Heart right ventricle (tissue), 16 donors: Measurements from ENCODE around the gene POP4. TPM values are rescaled to one million over a fixed set of nuclear protein-coding genes. Genes with fewer than 3 reads are reported as not detected.

ENCODE experiments used
- ATAC-seq, 8 donors: fragments of 200-7000 bp; cut with Tn5 transposase; one replicate each; pipeline ENCODE4 v1.9.1; 2020; ENCODE audit warnings: mild to moderate bottlenecking in 8 of 8, moderate library complexity in 8 of 8, moderate number of reproducible peaks in 1 of 8
- DNase-seq, 2 donors: peaks; one replicate each; pipeline ENCODE4 v3.0.0-alpha.2; 2020
- H3K27ac ChIP-seq, 10 donors: fragments of 200-600 bp; sonication (generic) in 2 of 10; one replicate each; pipeline versions ENCODE4 v1.5.0 to v1.8.0; 2020 to 2022; ENCODE audit warnings: mild to moderate bottlenecking in 3 of 10
- H3K27me3 ChIP-seq, 7 donors: fragments of 200-600 bp; one replicate each; pipeline ENCODE4 v1.8.0; 2021 to 2022; ENCODE audit warnings: mild to moderate bottlenecking in 2 of 7
- H3K36me3 ChIP-seq, 9 donors: fragments of 200-600 bp; sonication (generic) in 1 of 9; one replicate each; pipeline versions ENCODE4 v1.5.0 to v1.8.0; 2020 to 2022; ENCODE audit warnings: mild to moderate bottlenecking in 2 of 9
- H3K4me1 ChIP-seq, 9 donors: fragments of 200-600 bp; sonication (generic) in 1 of 9; one replicate each; pipeline versions ENCODE4 v1.5.0 to v1.8.0; 2020 to 2022; ENCODE audit warnings: mild to moderate bottlenecking in 4 of 9
- H3K4me3 ChIP-seq, 10 donors: fragments of 200-600 bp; sonication (generic) in 2 of 10; one replicate each; pipeline versions ENCODE4 v1.5.0 to v1.8.0; 2020 to 2022; ENCODE audit warnings: mild to moderate bottlenecking in 7 of 10, moderate library complexity in 2 of 10
- H3K9me3 ChIP-seq, 11 donors: fragments of 200-600 bp in 10 of 11; sonication (generic) in 2 of 11; one replicate each; pipeline versions ENCODE4 v1.5.0 to v1.8.0; 2013 to 2022; ENCODE audit warnings: mild to moderate bottlenecking in 2 of 11, control low read depth in 1 of 11, moderate library complexity in 1 of 11
- CTCF ChIP-seq, 9 donors: fragments of 200-600 bp; sonication (generic) in 2 of 9; IDR thresholded peaks; one replicate each; pipeline versions ENCODE4 v1.5.0 to v1.8.0; 2021 to 2022; ENCODE audit warnings: antibody characterized with exemption in 9 of 9, mild to moderate bottlenecking in 5 of 9, moderate library complexity in 1 of 9
- WGBS, 2 donors: extraction: QIAGEN DNeasy Blood & Tissue Kit; methylation state at CpG; one replicate each; pipeline ENCODE4 v1.1.7; 2013; ENCODE audit warnings: inconsistent platforms in 1 of 2; 5-methylcytosine and 5-hydroxymethylcytosine counted together
- intact Hi-C, 10 donors: fragments of 100-400 bp; cut with DNase I; formaldehyde crosslinking; loops; one replicate each; pipeline versions ENCODE4 v1.11.1 to v1.14.2; 2022
- polyA plus RNA-seq, 2 donors: library from polyadenylated mRNA; stranded (reverse); fragments of 200-250 nt; gene quantifications; one replicate each; pipeline ENCODE4 v1.2.3, GENCODE V29; 2013
- total RNA-seq, 10 donors: library from RNA; stranded (reverse); fragmentation: NEBNext Ultra II Directional in 3 of 10; extraction: Animal tissue kit (Norgen Biotek cat#: 25700) in 3 of 10; gene quantifications; one replicate each; pipeline versions ENCODE4 v1.2.1 to v1.2.4, GENCODE V29; 2021 to 2023
- donor health status: Arrhythmogenic right ventricular cardiomyopathy.
- donor health status: ischemic (EF 13 %, LVEDD 7.1; RV severe dilation, severe dysfunction).
- donor health status: healthy with polysubstance abuse.
- donor health status: DM: no; HTN: yes; CAD: no.
- donor health status: DM: no; HTN: no; CAD: no.
- donor health status: ischemic (EF 25% LVEDD 6.9; RV normal size, moderate dysfunction).
- donor health status: ischemic (EF 25% LVEDD 5.7; RV mildly dilated, moderate dysfunction).
- donor health status: healthy.
- donor health status: DM: yes; HTN: yes; CAD: no.
- donor health status: Ischemic cardiomyopathy.
- donor health status: ischemic (EF 35%, LVEDD 5.7; RV mildly dilated, moderate dysfunction).
- donor health status: nonischemic (EF 11% LVEDD 7.7; RV severe dilation, severe dysfunction).
- donor health status: DM: yes; HTN: yes; CAD: no.
- donor health status: PGD.
- donor health status: ischemic (EF 29% LVEDD 5.4; RV normal size, mild dysfunction).
- donor health status: nonischemic (EF 23%, LVEDD 6.1; RV moderate dilation, normal function).

Gene POP4
- total and polyA plus RNA-seq, 12 donors: 46.6 to 108 (median 51.7) TPM

- H3K27me3 ChIP-seq: peaks cover 5 to 69% (median 55%) of the 10 kb centered on the region in 7 donors
Observed at GRCh38 chr19:29579308-29579910, 26.7 kb upstream of the POP4 start.

DNA sequence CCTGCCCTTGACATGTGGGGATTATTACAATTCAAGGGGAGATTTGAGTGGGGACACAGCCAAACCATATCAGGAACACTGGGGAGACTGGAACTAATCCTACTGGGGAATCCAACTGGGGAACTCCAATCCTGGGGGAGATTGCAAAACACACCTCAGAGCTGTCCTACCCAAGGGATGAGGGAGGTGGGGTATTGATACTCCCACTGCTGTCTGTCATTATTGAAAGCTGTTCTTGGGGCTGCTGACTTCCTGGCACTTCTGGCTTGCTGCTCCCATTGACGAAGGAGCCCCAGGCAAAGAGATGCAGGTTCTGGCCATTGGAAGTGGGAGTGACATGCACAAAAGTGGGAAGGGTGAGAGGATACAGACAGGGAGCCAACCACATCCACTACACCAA, 24.7 kb upstream of the POP4 start:
- intact Hi-C loops: no loop called here
- DNase-seq (no peak), ATAC-seq (no peak)
- WGBS, 2 donors: 37 to 47% methylated on average over 1 of the region's 1 CpG
- no peak overlapping the region for H3K27ac ChIP-seq
- no peaks in the 10 kb centered on the region for H3K36me3 ChIP-seq
- peaks cover 4 to 54% (median 36%) of the 10 kb centered on the region in 7 donors for H3K27me3 ChIP-seq
- H3K4me1 ChIP-seq: no peaks in the 10 kb centered on the region
- peaks cover 0 to 20% (median 0%) of the 10 kb centered on the region in 11 donors for H3K9me3 ChIP-seq
- H3K4me3 ChIP-seq: no peak overlapping the region
- no peak for TF ChIP-seq CTCF (IDR thresholded peaks at IDR 0.05)

More at GRCh38 chr19:29579308-29579910, 26.7 kb upstream of the POP4 start:
- DNase-seq: no peak
- intact Hi-C loops: no loop called here
- H3K4me3 ChIP-seq: no peak overlapping the region
- no peaks in the 10 kb centered on the region for H3K36me3 ChIP-seq
- no peak for ATAC-seq
- no peaks in the 10 kb centered on the region for H3K4me1 ChIP-seq
- H3K9me3 ChIP-seq: peaks cover 0 to 6% (median 0%) of the 10 kb centered on the region in 11 donors
- no peak for TF ChIP-seq CTCF (IDR thresholded peaks at IDR 0.05)
- WGBS, 2 donors: 71% methylated on average over 6 of the region's 6 CpGs
- H3K27ac ChIP-seq: no peak overlapping the region

- no peaks in the 10 kb centered on the region for H3K4me1 ChIP-seq
- no peak overlapping the region for H3K27ac ChIP-seq
- no peak for TF ChIP-seq CTCF (IDR thresholded peaks at IDR 0.05)
- ATAC-seq (no peak), DNase-seq (no peak)
- peaks cover 0 to 50% (median 26%) of the 10 kb centered on the region in 7 donors for H3K27me3 ChIP-seq
- H3K36me3 ChIP-seq: no peaks in the 10 kb centered on the region
- 31 to 33% methylated on average over 1 of the region's 1 CpG for WGBS, 2 donors
- H3K9me3 ChIP-seq: peaks cover 0 to 20% (median 0%) of the 10 kb centered on the region in 11 donors
- intact Hi-C loops: no loop called here
- no peak overlapping the region for H3K4me3 ChIP-seq
Observed at GRCh38 chr19:29583196-29583999, 22.7 kb upstream of the POP4 start.

DNA sequence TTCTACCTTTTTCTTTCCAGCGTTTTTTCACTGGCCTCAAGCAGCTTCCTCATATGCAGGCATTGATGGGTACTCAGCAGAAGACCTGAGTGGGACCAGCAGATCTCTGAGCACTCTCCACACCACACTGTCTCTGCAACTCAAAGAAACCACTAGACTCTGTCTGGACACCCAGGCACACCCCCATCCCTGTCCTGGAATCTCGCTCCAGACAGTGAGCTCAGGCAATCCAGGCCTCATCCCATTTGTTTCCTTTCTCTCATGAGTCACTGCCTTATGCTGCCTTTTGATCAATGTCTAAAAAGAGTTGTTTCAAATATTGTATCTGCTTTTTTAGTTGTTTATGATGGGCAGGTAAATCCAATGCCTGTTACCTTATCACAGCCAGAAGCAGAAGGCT, 19.7 kb upstream of the POP4 start:
- Histone ChIP-seq H3K27me3 (peaks cover 0 to 63% (median 32%) of the 10 kb centered on the region in 7 donors), H3K4me3 (no peak overlapping the region), H3K27ac (no peak overlapping the region), H3K36me3 (no peaks in the 10 kb centered on the region), H3K4me1 (no peaks in the 10 kb centered on the region), H3K9me3 (peaks cover 0 to 17% (median 0%) of the 10 kb centered on the region in 11 donors)
- intact Hi-C loops: no loop called here
- TF ChIP-seq CTCF (IDR thresholded peaks at IDR 0.05): no peak
- WGBS, 2 donors: 62 to 69% methylated on average over 2 of the region's 2 CpGs
- ATAC-seq (no peak), DNase-seq (no peak)
